HG03196 (cell line): ENCODE results near the gene METTL25B.
A peak's percentile ranks its signal among the peaks of the same experiment; 100 is the strongest.

Experiments
- ATAC-seq: cut with Tn5 transposase; IDR thresholded peaks from one replicate; pipeline ENCODE4 v1.9.1; 2021; ENCODE audit not compliant: unreplicated experiment

Gene METTL25B

DNA sequence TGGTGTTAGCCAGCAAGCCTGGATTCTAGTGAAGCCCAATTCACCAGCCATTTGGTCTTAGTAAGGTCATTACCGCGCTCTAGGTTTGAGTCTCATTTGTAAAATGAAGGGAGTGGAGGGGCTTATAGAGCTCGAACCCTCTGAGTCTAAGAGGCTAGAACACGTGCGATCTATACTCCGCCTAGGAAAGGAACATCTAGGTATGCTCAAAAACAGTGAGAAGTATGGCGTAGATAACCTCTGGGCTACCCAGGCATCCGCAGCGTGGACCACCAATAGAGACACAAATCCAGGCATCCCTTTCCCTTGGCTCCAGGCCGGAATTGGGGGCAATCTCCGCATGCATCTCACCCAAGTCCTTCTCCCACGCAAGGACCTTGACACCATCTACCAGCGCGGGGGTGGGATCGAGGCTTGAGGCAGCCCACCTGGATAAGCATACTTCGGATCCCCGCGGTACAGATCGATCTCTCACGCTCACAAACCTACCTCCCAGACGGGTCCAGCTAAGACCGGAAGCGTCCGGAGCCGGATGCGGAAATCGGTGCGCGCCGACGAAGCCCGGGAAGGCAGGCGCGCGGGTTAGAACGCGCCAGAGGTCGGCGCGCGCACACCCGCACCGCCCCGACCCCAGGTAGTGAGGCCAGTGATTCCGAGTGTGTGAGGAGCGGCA, at the start of gene METTL25B:
TSS of gene METTL25B (plus strand) at position 544 of the 673 bp plus-strand sequence. CDS start 636 bp downstream, outside the sequence.
- ATAC-seq, result peak; percentile 52

DNA sequence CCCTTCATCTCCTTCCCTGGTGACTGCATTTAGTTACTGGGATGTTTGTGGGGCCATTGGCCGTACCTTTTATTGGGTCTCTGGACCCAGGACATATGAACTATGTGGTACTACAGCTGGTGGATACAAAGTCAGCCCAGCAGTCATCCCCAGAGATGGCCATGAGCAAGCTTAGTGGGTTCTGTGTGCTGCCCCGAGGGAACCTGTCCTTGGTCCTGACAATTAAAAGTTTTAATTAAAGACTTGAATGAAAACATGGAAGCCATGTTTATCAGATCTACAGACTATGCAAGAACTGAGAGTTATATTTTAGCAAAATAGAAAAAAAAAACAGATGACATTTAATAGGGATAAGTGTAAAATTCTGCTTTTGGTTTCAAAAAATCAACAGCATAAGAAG, 48.2 kb upstream of the METTL25B start:
- ATAC-seq, result no peak

DNA sequence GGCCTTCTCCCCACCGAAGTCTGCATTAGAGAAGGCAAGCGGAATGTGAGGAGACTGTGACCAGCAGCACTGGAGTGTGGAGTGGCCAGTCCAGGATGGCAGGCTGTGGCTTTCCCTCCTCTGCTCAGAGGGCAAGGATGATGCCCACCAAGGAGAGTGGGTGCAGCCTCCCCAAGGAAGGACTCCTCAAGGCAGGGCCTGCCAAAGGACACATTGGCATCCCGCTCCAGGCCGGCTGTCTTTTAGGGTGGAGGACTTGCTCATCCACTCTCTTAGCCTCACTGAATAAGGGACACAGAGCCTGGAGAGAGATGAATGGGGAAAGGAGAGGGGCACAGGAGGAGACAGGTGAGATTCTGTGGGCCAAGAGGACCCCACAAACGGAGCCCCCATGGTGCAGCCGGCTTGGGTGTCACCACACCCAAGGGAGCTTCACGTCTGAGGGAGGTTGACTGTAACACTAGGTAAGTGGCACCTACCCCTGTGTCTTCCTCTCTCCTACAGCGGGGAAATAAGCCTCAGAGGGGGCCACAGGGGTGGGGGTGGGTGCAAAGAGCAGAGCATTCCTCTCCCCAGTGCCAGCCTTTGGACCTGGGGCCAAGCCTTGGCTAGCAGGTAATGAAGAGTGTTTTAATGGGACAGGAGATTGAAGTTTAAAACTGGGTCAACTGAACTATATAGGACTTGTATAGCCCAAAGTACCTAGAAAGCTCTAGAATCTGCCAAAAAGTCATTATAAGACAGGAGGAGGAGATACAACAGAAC, 46.9 kb upstream of the METTL25B start:
- ATAC-seq, result no peak

DNA sequence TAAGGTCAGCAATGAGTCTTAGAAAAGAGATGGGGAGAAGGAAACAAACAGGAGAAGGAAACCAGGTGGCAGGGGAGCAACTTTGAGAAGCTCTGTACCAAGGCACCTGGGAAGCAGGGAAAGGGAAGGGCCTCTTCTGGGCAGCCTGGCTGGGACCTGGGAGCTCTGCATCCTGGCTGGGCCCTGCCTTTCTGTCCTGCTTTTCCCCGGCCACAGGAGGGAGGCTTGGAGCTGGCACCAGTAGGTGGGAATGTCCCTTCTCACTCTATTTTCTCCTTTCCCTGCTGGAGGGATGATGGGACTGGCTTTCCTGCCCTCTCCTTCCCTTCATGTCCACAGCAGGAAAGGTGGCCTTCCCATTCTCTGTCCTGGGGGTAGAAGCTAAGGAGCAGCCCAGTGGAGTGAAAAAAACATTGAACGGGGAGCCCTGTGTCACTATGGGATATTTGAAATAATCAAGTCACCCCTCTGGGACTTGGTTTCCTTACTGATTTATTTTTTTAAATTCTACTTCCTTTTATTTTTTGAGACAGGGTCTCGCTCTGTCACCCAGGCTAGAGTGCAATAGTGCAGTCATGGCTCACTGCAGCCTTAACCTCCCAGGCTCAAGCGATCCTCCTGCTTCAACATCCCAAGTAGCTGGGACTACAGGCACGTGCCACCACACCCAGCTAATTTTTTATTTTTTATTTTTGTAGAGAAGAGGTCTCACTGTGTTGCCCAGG, 45.9 kb upstream of the METTL25B start:
- ATAC-seq, result no peak

DNA sequence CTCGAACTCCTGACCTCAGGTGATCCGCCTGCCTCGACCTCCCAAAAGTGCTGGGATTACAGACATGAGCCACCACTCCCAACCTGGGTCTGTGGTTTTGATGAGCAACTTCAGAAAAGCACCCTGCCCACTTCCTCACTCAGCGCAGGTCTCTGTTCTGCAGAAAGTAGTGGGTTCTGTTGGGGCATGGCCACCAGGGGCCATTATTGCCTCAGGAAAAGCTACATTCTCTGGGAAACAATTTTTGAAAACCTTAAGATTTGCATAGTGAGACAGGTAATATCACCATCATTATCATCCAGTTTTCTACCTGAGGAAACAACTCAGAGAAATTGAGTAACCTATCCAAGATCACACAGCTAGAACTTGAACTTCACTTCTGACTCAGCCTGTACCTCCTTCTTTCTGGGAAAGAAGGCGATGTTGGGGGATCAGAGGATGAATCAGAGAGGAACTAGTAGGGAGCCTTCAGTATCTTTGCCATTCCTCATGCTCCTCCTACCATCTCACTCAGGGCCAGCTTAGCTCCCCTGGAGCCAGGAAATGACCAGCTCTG, 44.0 kb upstream of the METTL25B start:
- ATAC-seq, result no peak

DNA sequence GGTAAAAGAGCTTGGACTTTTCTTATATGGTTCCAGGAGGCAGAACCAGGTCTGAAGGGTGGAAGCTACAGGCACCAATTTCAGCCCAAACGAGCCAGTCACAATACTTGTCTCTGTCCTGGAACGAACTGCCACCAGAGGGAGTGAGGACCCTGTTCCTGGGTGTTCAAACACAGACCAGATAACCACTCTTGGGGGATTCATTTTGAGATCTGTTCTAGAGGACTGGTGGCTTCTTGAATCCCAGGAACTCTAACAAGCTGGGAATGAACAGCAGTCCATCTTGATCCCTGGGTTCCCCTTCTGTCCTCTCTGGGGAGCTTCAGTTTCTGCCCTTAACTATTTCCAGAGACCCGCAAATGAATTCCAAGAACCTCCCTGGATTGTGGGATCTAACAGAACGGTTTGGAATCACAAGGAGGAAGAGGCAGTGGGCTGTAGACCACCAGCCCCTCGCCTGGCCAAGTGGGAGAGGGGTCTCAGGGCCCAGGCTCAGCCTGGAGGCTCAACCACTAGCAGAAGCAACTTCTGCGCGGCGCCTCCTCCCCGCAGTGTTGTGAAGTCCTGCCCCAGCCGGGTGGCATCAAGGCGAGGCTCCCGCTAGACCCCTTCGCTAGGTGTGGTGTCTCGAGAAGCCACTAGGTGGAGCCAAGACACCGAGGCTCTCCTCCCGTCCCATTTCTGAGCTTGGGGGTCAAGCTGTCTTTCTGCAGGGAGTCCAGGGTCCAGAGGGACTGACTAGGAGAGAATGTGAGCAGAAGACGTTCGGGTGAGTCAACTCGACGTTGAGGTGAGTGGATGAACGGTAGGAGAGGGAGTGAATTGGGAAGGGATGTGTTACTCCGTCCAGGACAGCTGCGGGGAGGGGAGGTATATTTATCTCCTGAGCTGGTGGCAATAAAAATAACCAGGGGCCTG, 39.0 kb upstream of the METTL25B start:
- ATAC-seq, result no peak

DNA sequence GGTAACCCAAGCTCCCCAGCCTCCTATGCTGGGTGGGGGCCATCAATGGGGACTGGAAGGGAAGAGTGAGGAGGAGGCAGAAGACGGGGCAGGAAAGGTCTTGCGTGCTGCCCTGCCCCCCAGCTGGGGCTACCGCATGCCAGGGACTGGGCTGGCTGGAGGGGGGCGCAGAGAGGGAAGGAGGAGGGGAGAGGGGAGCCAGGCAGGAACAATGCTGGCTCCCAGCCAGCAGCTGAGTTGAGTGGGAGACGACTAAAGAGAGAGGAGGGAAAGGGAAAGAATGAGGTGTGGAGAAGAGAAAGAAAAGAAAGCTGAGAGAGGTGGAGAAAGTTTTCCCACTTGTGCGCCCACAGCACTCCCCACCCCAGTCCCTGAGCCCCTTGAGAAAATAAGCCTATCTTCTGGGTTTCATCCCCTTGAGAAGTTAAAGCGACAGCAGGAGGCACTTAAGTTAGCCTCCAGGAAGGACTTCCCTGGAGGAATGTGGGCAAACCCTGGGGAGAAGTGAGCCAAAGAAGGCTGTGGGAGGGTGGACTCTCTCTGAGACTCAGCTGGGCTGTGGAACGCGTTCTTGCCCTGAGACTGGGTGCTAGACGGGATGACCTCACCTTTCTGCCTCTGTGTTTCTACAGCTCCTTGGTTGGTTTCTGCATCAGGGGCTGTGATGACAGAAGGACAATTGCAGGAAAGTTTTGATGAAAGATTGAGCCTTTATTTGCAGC, 38.2 kb upstream of the METTL25B start:
- no peak for ATAC-seq

DNA sequence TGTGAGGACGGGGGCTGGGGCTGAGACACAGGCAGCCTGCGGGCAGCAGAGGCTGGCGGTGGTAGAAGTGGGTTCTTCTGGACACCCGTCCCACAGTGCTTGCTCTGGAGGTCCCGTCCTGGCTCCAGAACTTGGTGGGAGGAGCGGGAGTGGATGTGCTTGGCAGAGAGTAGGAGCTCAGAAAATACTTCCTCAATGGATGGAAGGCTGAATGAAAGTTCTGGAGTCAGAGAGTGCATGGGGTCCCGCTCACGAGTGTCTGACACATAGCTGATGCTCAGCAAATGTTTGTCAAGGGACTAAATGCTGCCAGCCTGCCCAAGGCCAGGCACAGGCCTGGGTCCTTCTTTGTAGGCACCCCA, 37.6 kb upstream of the METTL25B start:
- no peak for ATAC-seq

DNA sequence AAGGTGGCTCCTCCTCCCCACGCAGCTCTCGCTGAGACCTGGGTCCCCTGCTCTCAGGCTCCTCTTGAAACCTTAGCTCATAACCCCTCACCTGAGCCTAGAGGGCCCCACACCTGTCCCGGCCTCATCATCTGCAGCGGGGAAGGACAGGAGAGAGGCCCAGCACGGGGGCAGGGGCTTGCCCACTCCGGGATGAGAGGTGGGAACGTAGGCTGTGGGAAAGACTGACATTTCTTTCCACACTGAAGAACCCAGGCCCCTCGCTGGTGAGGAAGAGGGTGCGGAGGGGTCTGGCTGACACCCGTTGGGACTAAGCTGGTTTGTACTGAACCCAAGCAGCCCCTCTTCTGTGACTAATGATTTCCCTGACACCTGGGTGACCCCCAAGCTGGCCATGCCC, 37.1 kb upstream of the METTL25B start:
- ATAC-seq, result no peak

DNA sequence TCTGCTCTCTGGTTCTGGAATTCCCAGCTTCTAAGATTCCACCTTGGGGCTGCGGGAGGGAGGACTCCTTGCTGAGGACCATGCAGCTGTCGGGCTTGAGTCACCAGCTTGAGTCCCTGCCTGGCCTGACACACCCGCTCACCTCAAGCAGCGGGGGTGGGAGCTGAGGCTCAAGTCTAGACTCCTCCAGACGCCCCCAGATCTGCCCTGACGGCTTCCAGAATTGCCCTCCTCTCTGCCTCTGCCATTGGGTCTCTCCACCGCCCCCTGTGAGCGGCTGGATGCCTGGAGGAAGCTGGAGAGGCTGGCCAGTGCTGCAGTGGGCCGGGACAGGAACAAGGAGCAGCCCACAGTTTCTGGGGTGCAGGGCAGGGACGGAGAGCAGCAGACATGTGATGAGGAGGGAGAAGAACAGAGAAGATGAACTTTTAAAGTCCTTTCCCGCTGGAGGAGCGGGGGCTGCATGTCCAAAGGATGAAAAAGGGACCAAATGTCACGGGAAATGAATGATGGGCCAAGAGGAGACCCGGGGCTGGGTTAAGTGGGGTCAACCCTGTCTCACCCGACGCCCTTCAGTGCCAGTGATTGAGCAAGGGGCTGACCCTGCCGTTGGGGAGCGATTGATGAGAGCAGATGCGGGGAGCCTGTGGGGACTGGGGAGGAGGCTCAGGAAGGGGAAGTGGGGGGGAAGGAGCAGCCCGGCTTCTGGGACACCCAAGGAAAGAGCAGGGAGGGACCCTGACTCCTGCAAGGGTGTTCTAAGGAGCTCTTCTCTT, 36.4 kb upstream of the METTL25B start:
- ATAC-seq, result no peak

DNA sequence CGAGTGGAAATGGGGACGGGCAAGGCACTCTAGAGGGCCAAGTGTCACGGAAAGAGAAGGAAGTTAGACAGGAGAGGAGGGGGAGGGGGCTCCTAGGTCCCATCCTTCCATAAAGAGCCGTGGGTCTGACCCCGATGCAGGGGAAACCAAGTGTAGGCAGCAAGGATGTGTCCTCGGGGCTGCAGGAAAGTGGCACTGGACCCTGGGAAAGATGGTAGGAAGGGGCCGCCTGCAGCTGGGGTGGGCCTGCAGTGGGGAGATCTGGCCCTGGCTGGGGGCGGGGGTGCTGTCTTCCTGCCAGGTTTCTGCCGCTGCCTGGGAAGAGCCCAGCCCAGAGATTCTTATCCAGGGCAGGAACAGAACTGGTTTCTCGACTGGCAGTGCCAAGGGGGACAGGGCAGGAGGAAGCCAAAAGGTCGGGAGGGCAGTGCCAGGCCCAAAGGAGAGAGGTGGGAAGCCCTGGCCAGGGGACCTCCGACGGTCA, 35.8 kb upstream of the METTL25B start:
- no peak for ATAC-seq

DNA sequence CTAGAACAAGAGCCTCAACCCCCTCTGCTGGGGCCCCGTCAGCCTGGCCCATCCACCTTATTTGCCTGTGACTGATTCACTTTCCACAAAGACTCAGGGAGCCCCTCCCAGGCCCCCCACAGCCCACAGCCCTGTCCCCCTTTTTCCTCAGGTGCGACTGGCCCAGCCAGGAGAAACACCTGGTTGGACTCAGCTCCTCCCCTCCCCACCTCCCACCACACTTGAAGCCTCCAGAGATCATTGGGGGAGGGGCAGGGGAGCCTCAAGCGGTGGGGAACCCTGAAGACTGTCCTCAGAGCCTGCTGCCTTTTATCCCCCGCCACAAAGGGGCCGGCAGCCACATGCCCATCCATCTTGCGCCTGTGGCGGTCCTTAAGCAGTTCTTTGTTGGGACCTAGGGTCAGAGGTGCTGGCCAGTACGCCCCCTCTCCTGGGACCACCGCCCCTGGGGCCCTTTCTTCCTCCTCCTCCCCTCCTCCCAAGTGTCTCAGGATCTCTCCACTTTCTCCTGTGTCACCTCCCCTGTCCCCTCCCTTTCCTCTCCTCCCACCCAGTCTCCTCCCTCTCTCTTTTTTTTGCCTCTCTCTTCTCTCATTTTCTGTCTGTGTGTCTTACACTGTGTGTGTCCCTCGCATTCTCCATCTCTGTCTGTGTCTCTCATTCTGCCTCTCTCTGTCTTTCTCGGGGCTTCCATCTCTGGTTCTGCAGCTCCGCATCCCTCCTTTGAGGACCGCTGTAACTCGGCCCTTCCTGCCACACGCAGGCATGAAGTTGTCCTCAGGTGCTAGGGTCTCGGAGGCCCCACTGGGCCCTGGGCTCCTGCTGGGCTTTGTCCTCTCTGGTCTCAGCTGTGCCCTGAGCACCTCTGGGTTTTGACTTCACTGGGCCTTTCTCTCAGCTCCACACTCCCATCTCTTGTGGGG, 35.1 kb upstream of the METTL25B start:
- ATAC-seq, result no peak

DNA sequence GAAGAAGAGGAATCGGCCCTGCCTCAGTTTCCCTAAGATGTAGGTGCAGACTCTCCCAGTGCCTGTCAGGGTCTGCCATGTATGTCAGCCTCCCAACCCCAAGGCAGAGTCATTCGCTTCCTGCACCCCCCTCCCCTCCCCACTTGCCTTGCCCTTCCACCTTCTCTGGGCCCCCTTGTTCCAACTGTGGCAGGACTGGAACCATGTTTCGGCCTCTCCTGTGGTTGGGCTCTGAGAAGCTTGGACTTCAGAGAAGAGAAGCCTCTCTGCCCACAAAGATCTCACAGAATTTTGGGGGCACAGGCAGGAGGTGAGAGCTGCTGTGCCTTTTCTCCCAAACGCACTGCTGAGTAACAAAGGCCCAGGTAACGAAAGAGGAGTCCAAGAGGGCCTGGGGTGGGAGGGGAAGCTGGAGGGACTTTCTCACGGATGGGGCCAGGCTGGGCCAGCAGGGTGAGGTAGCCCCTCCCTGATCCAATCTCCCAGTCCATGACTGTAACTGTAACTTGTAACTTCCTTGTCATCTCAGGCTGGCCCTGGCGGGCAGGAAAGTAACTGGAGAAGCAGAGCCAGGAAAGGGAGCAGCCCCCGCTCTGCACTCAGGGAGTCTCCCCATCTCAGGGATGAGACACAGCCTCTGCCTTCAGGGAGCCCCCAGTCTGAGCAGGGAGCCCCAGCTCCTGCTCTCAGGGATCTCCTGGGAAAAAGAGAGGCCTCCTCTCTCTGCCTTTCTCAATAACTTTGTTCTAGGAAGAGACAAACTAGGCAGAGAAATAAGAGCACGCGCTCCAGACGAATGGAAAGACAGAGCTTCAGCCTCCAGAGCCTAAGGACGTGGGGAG, 34.2 kb upstream of the METTL25B start:
- no peak for ATAC-seq

DNA sequence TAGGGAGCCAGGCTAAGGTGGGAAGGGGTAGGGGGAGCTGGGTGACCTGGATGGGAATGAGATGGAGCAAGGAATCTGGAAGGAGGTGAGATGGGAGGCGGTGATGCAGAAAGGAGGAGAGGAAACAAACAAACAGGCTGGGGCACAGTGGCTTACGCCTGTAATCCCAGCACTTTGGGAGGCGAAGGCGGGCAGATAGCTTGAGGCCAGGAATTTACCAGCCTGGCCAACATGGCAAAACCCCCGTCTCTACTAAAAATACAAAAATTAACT, 33.6 kb upstream of the METTL25B start:
- no peak for ATAC-seq

DNA sequence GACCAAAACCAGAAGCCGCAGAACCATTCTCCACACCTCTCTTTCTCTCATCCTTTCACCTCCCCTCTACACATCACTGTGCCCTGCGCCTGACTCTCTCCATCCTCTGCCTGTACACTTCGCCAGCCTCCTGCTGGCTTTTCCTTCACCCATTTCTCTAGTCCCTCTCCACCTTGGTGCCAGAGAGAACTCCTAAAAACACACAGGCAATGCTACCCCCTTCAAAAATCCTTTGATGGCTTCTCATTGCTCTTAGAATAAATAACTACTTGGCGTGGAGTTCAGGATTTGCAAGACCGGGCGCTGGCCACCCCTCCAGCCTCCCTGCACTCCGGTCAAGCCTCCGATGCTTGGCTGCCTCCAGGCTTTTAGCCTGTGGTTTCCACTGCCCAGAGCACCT, 31.5 kb upstream of the METTL25B start:
- ATAC-seq, result no peak

DNA sequence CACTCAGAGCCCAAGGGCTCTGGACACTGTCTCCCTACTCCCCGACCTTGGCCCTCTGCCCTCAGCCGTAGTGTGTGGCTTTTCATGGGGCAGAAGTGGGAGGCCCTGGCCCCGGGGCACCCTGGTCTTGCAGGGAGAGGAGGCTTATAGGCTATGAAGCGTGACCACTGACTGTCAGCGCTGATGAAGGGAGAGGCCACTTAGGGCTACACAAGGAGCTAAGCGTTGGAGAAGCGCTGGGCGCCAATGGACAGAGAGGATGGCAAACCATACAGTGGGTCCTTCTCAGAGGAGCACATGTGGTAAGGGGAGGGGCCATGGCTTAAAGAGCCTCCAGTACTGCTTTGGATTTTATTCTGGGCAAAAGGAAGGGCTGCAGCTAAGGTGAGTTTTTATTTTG, 30.8 kb upstream of the METTL25B start:
- ATAC-seq, result no peak

DNA sequence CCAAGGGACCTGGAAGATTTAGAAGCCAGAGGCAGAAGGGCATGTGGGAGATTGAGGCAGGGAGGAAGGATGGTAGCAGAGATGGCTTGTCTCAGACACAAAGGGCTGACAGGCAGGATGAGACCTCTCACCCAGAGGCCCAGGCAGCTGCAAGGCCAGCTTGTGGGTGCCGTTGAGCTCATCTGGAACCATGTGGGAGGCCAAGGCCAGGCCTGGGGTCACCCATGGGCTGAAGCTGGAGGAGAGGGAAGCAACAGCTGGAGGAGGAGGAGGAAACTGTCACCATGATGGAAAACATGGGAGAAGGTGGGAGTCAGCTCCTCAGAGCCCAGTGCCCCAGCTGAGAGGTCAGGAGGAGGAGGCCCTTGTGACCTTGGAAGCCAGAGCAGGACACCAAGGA, 29.3 kb upstream of the METTL25B start:
- ATAC-seq, result no peak
